ENCODE measurements around the gene FAR1. TPM values are rescaled to one million over a fixed set of nuclear protein-coding genes. Genes with fewer than 3 reads are reported as not detected.

Gene FAR1
- total and polyA plus RNA-seq, 11 donors: 10.9 to 50.2 (median 30.7) TPM

- H3K4me1 ChIP-seq: peaks cover 0 to 54% (median 25%) of the 10 kb centered on the region in 12 donors
- DNase-seq (no peak), ATAC-seq (no peak)
- intact Hi-C loops (cut with DNase I): no loop called here
- H3K27me3 ChIP-seq: no peaks in the 10 kb centered on the region
- peak overlapping the region in 1 of 12 donors; percentile 2 for H3K27ac ChIP-seq
- H3K9me3 ChIP-seq: peaks cover 0 to 6% (median 0%) of the 10 kb centered on the region in 12 donors
- H3K36me3 ChIP-seq: no peaks in the 10 kb centered on the region
- 69 to 74% (median 71%) methylated on average over 1 of the region's 1 CpG for WGBS, 4 donors
- TF ChIP-seq CTCF (IDR thresholded peaks at IDR 0.05) (no peak), POLR2A (IDR thresholded peaks at IDR 0.05) (no peak)
- H3K4me3 ChIP-seq: no peak overlapping the region
These were observed 18.3 kb downstream of the FAR1 start for GRCh38 chr11:13686776-13687175.

GRCh38 chr11:13687271-13687670 is 18.8 kb downstream of the FAR1 start:
- peaks cover 0 to 49% (median 21%) of the 10 kb centered on the region in 12 donors for H3K4me1 ChIP-seq
- no peak for DNase-seq
- H3K4me3 ChIP-seq: no peak overlapping the region
- TF ChIP-seq POLR2A (IDR thresholded peaks at IDR 0.05) (no peak), CTCF (IDR thresholded peaks at IDR 0.05) (no peak)
- peak in 2 of 4 donors; percentile 28 to 79 for ATAC-seq
- peaks cover 0 to 6% (median 0%) of the 10 kb centered on the region in 12 donors for H3K9me3 ChIP-seq
- H3K27ac ChIP-seq: peak overlapping the region in 1 of 12 donors; percentile 13
- H3K27me3 ChIP-seq: no peaks in the 10 kb centered on the region
- intact Hi-C loops (cut with DNase I): no loop called here
- WGBS, 4 donors: 61 to 73% (median 65%) methylated on average over 3 of the region's 3 CpGs
- H3K36me3 ChIP-seq: no peaks in the 10 kb centered on the region

- ATAC-seq (no peak), DNase-seq (no peak)
- H3K4me3 ChIP-seq: no peak overlapping the region
- H3K4me1 ChIP-seq: peaks cover 0 to 29% (median 13%) of the 10 kb centered on the region in 12 donors
- H3K27ac ChIP-seq: no peak overlapping the region
- H3K9me3 ChIP-seq: peaks cover 0 to 6% (median 0%) of the 10 kb centered on the region in 12 donors
- peaks cover 0 to 18% (median 16%) of the 10 kb centered on the region in 9 donors for H3K36me3 ChIP-seq
- TF ChIP-seq POLR2A (IDR thresholded peaks at IDR 0.05) (no peak), CTCF (IDR thresholded peaks at IDR 0.05) (no peak)
- intact Hi-C loops (cut with DNase I): no loop called here
- WGBS, 4 donors: 95 to 99% (median 98%) methylated on average over 3 of the region's 3 CpGs
- H3K27me3 ChIP-seq: no peaks in the 10 kb centered on the region
These were observed 22.9 kb downstream of the FAR1 start for GRCh38 chr11:13691286-13691899.

- Histone ChIP-seq H3K4me1 (peaks cover 0 to 24% (median 10%) of the 10 kb centered on the region in 12 donors), H3K27me3 (no peaks in the 10 kb centered on the region), H3K36me3 (peaks cover 0 to 26% (median 24%) of the 10 kb centered on the region in 9 donors), H3K9me3 (peaks cover 0 to 6% (median 0%) of the 10 kb centered on the region in 12 donors), H3K27ac (no peak overlapping the region), H3K4me3 (no peak overlapping the region)
- intact Hi-C loops (cut with DNase I): no loop called here
- no peak for ATAC-seq
- no peak for DNase-seq
- no peak for TF ChIP-seq POLR2A (IDR thresholded peaks at IDR 0.05)
- no peak for TF ChIP-seq CTCF (IDR thresholded peaks at IDR 0.05)
- WGBS, 4 donors: 64 to 72% (median 68%) methylated on average over 3 of the region's 3 CpGs
These were observed 23.7 kb downstream of the FAR1 start for GRCh38 chr11:13692172-13692571.
